OCI-LY3 (cell line): Measurements from ENCODE around the gene TAF11L14.
"Not testable (repeated sequence)": the region's sequence is repeated elsewhere in the genome, so short reads cannot be mapped to it uniquely, and the experiment has no call there.

Experiments
- H2AFZ ChIP-seq: fragments of 200-600, 300-600 bp; shearing (Covaris generic); 2 replicates; pipeline ENCODE4 v1.6.0; 2014; ENCODE audit warnings: antibody characterized with exemption, low read depth, low read length
- H3K27ac ChIP-seq: fragments of 200-600, 300-600 bp; sonication (generic); 2 replicates; pipeline ENCODE4 v1.5.1; 2014; ENCODE audit warnings: mild to moderate bottlenecking, low read length, moderate library complexity, mixed read lengths
- H3K27me3 ChIP-seq: fragments of 200-600, 300-600 bp; sonication (generic); 2 replicates; pipeline ENCODE4 v1.6.1; 2014; ENCODE audit warnings: low read depth, low read length, mixed read lengths
- H3K36me3 ChIP-seq: fragments of 200-600, 300-600 bp; sonication (generic); replicated peaks from 2 replicates; pipeline ENCODE3; 2014; ENCODE audit warnings: low read depth, low read length, mixed read lengths
- H3K4me1 ChIP-seq: fragments of 300-600, 200-600 bp; sonication (generic); 2 replicates; pipeline ENCODE4 v1.6.1; 2014; ENCODE audit warnings: low read length, mixed read lengths
- H3K4me2 ChIP-seq: fragments of 200-600, 300-600 bp; sonication (generic); 2 replicates; pipeline ENCODE4 v1.6.1; 2014; ENCODE audit warnings: low read length, mixed read lengths
- H3K4me3 ChIP-seq: fragments of 300-600, 200-600 bp; sonication (generic); 2 replicates; pipeline ENCODE4 v1.5.1; 2014; ENCODE audit warnings: antibody characterized with exemption, mild to moderate bottlenecking, low read length, moderate library complexity
- H3K79me2 ChIP-seq: fragments of 300-600, 200-600 bp; shearing (Covaris generic); 2 replicates; pipeline ENCODE4 v1.6.1; 2014; ENCODE audit warnings: mild to moderate bottlenecking, low read length, mixed read lengths
- H3K9ac ChIP-seq: fragments of 300-600, 200-600 bp; shearing (Covaris generic); 2 replicates; pipeline ENCODE4 v1.6.0; 2014; ENCODE audit warnings: mild to moderate bottlenecking, low read length, moderate library complexity
- H3K9me3 ChIP-seq: fragments of 200-600, 300-600 bp; shearing (Covaris generic); 2 replicates; pipeline ENCODE4 v1.6.1; 2014; ENCODE audit warnings: low read length, mixed read lengths; ENCODE audit not compliant: insufficient read depth
- H4K20me1 ChIP-seq: fragments of 200-600, 300-600 bp; sonication (generic); 2 replicates; pipeline ENCODE4 v1.6.1; 2016; ENCODE audit warnings: low read length, mixed read lengths; ENCODE audit not compliant: insufficient read depth
- CTCF ChIP-seq: fragments of 200-600, 300-600 bp; sonication (generic); IDR thresholded peaks from 2 replicates; pipeline ENCODE4 v1.5.1; 2014; ENCODE audit warnings: antibody characterized with exemption, low read length, low read depth
- EZH2phosphoT487 ChIP-seq: fragments of 200-600 bp; shearing (Covaris generic); IDR thresholded peaks from 2 replicates; pipeline ENCODE4 v1.6.1; 2018; ENCODE audit warnings: antibody characterized with exemption, mixed run types, low read depth

Gene TAF11L14

GRCh38 chr5:17634160-17634559 is at the start of gene TAF11L14:
TAF11L14 (plus strand) TSS chr5:17634460.
- Histone ChIP-seq H3K36me3 (no peaks in the 10 kb centered on the region), H3K27me3 (no peaks in the 10 kb centered on the region), H3K79me2 (no peaks in the 10 kb centered on the region), H2AFZ (no peak within 1 kb of the TSS), H3K27ac (no peak within 1 kb of the TSS), H4K20me1 (no peaks in the 10 kb centered on the region), H3K9me3 (no peaks in the 10 kb centered on the region), H3K4me2 (no peak within 1 kb of the TSS), H3K4me3 (no peak within 1 kb of the TSS), H3K4me1 (no peaks in the 10 kb centered on the region), H3K9ac (no peak within 1 kb of the TSS)
- TF ChIP-seq CTCF: no peak
- no peak for TF ChIP-seq EZH2phosphoT487

- not testable (repeated sequence) for H3K4me3 ChIP-seq, H3K36me3 ChIP-seq, H4K20me1 ChIP-seq, H3K9me3 ChIP-seq, H3K27me3 ChIP-seq, H3K79me2 ChIP-seq, H3K9ac ChIP-seq, H3K4me2 ChIP-seq, H3K27ac ChIP-seq, H2AFZ ChIP-seq, H3K4me1 ChIP-seq
Measured at GRCh38 chr5:17585658-17586057, 48.6 kb upstream of the TAF11L14 start, which contains the start of gene TAF11L7. TAF11L7 (minus strand) TSS chr5:17585758.

GRCh38 chr5:17590860-17591259 is 43.4 kb upstream of the TAF11L14 start, which contains the start of gene TAF11L8:
TAF11L8 (minus strand) TSS chr5:17590960.
- not testable (repeated sequence) for H3K27me3 ChIP-seq, H3K27ac ChIP-seq, H3K4me3 ChIP-seq, H3K36me3 ChIP-seq, H4K20me1 ChIP-seq, H3K4me2 ChIP-seq, H3K4me1 ChIP-seq, H3K9me3 ChIP-seq, H3K79me2 ChIP-seq, H2AFZ ChIP-seq, H3K9ac ChIP-seq

GRCh38 chr5:17594255-17594654 is 40.0 kb upstream of the TAF11L14 start, which contains the start of gene TAF11L9:
TAF11L9 (minus strand) TSS chr5:17594394.
- H3K27ac ChIP-seq, H3K4me3 ChIP-seq, H3K79me2 ChIP-seq, H3K27me3 ChIP-seq, H3K4me1 ChIP-seq, H3K36me3 ChIP-seq, H3K4me2 ChIP-seq, H2AFZ ChIP-seq, H3K9ac ChIP-seq, H3K9me3 ChIP-seq, H4K20me1 ChIP-seq: not testable (repeated sequence)

- not testable (repeated sequence) for H3K36me3 ChIP-seq, H3K4me3 ChIP-seq, H3K27ac ChIP-seq, H3K9me3 ChIP-seq, H3K27me3 ChIP-seq, H3K4me1 ChIP-seq, H3K79me2 ChIP-seq, H3K4me2 ChIP-seq, H2AFZ ChIP-seq, H4K20me1 ChIP-seq, H3K9ac ChIP-seq
Measured at GRCh38 chr5:17597728-17598127, 36.5 kb upstream of the TAF11L14 start, which contains the start of gene TAF11L10. TAF11L10 (minus strand) TSS chr5:17597828.

GRCh38 chr5:17603880-17604279 is 30.4 kb upstream of the TAF11L14 start, which contains the start of gene TAF11L11:
TAF11L11 (plus strand) TSS chr5:17604183.
- not testable (repeated sequence) for H4K20me1 ChIP-seq, H3K4me2 ChIP-seq, H3K9ac ChIP-seq, H3K9me3 ChIP-seq, H3K4me1 ChIP-seq, H3K27ac ChIP-seq, H3K79me2 ChIP-seq, H3K36me3 ChIP-seq, H3K4me3 ChIP-seq, H2AFZ ChIP-seq, H3K27me3 ChIP-seq
